BLaER1 (cell line): Measurements from ENCODE around the gene MEGF11.

Experiments
- H3K27ac ChIP-seq: shearing (Covaris generic); formaldehyde crosslinking; 2 replicates; pipeline ENCODE4 v1.8.1; 2022
- H3K27me3 ChIP-seq: shearing (Covaris generic); formaldehyde crosslinking; 2 replicates; pipeline ENCODE4 v1.8.1; 2022
- H3K36me3 ChIP-seq: shearing (Covaris generic); formaldehyde crosslinking; 2 replicates; pipeline ENCODE4 v1.8.1; 2022
- H3K4me1 ChIP-seq: shearing (Covaris generic); formaldehyde crosslinking; 2 replicates; pipeline ENCODE4 v1.8.1; 2022
- H3K4me2 ChIP-seq: shearing (Covaris generic); formaldehyde crosslinking; 2 replicates; pipeline ENCODE4 v1.8.1; 2022
- H3K4me3 ChIP-seq: shearing (Covaris generic); formaldehyde crosslinking; 2 replicates; pipeline ENCODE4 v1.8.1; 2022
- H3K9ac ChIP-seq: shearing (Covaris generic); formaldehyde crosslinking; 2 replicates; pipeline ENCODE4 v1.8.1; 2022
- H3K9me3 ChIP-seq: shearing (Covaris generic); formaldehyde crosslinking; 2 replicates; pipeline ENCODE4 v1.8.1; 2022
- H4K20me1 ChIP-seq: shearing (Covaris generic); formaldehyde crosslinking; 2 replicates; pipeline ENCODE4 v1.8.1; 2022
- Cebpa-rat ChIP-seq: shearing (Covaris generic); IDR thresholded peaks from 2 replicates; pipeline ENCODE4 v1.8.1; 2022

MEGF11 gene

DNA sequence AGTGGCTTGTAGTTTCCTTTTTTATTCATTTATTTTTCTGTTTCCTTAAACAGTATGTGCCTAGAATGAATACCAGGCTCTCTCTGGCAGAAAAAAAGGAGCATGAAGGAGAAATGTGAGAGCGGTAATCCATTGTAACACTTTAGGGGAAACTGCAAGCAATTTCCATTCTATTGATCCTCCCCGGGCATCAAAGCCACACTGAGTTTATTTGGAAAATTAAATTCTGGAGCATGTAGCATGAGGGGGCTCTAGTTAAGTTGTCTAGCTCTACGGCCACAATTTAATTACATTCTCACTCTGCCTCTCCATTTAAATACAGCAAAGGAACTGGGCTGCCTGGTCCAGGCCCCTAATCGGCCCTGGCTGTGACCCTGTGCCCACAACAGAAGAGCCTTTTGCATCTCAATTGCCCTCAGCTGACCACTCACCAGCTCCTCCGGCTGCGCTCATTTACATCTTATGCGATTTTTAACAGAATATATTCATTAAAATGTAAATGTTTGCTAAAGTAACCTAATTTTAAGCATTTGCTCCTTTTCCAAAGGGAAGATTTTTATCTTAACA, 72.9 kb downstream of the MEGF11 start:
- peak overlapping the region; percentile 52 for H3K4me2 ChIP-seq
- TF ChIP-seq Cebpa-rat = no peak
- no peak overlapping the region for H3K4me3 ChIP-seq
- H3K9ac ChIP-seq = no peak overlapping the region
- peaks cover 40% of the 10 kb centered on the region for H3K4me1 ChIP-seq
- H4K20me1 ChIP-seq = no peaks in the 10 kb centered on the region
- H3K36me3 ChIP-seq = no peaks in the 10 kb centered on the region
- no peak overlapping the region for H3K27ac ChIP-seq
- H3K9me3 ChIP-seq = no peaks in the 10 kb centered on the region
- no peaks in the 10 kb centered on the region for H3K27me3 ChIP-seq

DNA sequence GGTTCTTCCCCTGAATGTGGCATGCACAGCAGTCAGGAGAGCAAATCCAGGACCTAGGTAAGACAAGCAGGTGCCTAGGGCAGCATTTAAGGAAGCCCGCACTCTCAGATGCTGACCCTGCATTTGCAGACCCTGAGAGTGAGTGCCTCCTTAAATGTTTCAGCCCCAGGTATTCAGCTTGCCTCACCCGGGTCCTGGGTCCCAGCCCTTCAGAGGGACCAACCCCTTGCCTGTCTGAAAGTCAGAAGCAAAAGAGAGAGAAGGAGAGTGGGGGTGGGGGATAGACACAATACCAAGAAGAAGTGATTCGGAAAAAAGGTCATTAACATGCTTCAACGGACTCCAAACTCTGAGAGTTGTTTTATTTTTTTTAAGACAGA, 75.0 kb downstream of the MEGF11 start:
- Histone ChIP-seq H3K27me3 (no peaks in the 10 kb centered on the region), H3K36me3 (no peaks in the 10 kb centered on the region), H3K27ac (no peak overlapping the region), H3K4me2 (peak overlapping the region; percentile 39), H3K4me3 (no peak overlapping the region), H3K4me1 (peaks cover 40% of the 10 kb centered on the region), H4K20me1 (no peaks in the 10 kb centered on the region), H3K9me3 (no peaks in the 10 kb centered on the region), H3K9ac (no peak overlapping the region)
- TF ChIP-seq Cebpa-rat = no peak

DNA sequence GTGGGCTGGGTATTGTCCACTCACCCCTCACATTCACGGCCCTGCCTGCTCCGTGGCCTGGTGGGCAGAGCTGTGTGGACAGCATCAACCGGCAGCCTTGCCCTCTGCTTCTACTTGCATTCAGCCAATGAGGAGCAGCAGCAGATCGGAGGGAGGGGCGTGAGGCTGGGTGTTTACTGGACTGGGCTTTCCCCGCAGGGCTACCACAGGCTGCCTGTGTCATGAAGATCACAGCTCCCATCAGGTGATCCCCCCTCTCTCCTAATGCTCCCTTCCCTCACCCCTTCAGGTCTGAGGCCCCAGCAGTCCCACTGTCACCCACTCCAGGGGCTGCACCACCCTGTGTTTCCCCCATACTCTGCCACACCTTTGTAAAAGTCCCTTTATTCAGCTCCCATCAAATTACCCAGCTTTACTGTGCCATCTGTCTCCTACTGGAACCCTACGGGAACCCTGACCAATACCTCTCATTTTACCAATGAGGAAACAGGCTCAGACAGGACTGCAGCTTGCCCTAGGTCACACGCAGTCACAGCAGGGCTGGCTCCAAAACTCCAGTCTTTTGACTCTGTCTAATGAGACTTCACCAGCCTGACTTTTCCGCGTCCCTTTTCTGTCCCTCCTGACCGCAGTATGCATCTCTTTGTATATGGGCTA, 81.1 kb downstream of the MEGF11 start:
- no peak for TF ChIP-seq Cebpa-rat
- Histone ChIP-seq H3K4me1 (peaks cover 30% of the 10 kb centered on the region), H3K36me3 (no peaks in the 10 kb centered on the region), H3K9ac (no peak overlapping the region), H3K9me3 (no peaks in the 10 kb centered on the region), H4K20me1 (no peaks in the 10 kb centered on the region), H3K4me2 (no peak overlapping the region), H3K27ac (no peak overlapping the region), H3K27me3 (no peaks in the 10 kb centered on the region), H3K4me3 (no peak overlapping the region)

DNA sequence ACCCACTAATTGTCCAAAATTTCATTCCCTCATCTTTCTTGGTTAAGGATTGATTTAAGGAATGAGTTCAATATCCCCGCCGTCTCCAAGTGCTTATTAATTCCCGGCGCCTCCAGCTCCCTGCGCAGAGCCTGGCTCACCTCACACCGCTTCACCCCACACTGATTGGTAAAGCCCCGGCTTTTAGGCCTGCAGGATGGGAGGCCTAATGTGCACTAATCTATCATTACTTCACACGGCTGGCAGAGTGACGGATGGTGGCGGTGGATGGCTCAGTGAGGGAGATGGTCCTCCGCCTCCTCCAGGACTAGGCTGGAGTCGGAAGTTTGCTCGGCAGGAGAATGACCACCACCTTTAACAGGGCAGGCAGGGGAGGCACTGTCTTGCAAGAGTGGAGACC, 81.7 kb downstream of the MEGF11 start:
- no peaks in the 10 kb centered on the region for H3K36me3 ChIP-seq
- no peak for TF ChIP-seq Cebpa-rat
- no peaks in the 10 kb centered on the region for H3K9me3 ChIP-seq
- H3K4me3 ChIP-seq = no peak overlapping the region
- H3K9ac ChIP-seq = no peak overlapping the region
- H4K20me1 ChIP-seq = no peaks in the 10 kb centered on the region
- H3K27ac ChIP-seq = no peak overlapping the region
- H3K4me1 ChIP-seq = peaks cover 30% of the 10 kb centered on the region
- H3K4me2 ChIP-seq = no peak overlapping the region
- H3K27me3 ChIP-seq = no peaks in the 10 kb centered on the region

DNA sequence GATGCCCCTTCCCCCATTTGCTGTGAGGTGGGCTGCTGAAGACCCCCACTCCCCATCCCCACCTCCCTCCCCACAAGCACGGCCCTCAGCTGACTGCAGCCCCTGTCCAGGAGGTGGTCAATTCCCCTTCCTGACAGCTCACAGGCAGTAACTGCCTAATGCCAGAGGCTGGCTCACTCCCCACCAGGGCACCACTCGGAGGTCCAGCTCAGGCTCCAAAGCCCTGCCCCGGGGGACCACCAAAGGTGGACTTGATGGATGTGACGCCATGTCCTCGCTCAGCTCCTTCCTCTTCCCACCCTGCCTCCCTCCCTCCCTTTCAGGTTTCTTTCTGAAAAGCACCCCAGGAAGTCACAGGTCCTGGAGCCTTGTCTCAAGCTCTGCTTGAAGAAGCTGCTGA, 82.8 kb downstream of the MEGF11 start:
- H3K4me2 ChIP-seq = no peak overlapping the region
- peaks cover 36% of the 10 kb centered on the region for H3K4me1 ChIP-seq
- H4K20me1 ChIP-seq = no peaks in the 10 kb centered on the region
- H3K9me3 ChIP-seq = no peaks in the 10 kb centered on the region
- no peak overlapping the region for H3K4me3 ChIP-seq
- no peak for TF ChIP-seq Cebpa-rat
- no peak overlapping the region for H3K27ac ChIP-seq
- no peaks in the 10 kb centered on the region for H3K36me3 ChIP-seq
- H3K27me3 ChIP-seq = no peaks in the 10 kb centered on the region
- no peak overlapping the region for H3K9ac ChIP-seq

DNA sequence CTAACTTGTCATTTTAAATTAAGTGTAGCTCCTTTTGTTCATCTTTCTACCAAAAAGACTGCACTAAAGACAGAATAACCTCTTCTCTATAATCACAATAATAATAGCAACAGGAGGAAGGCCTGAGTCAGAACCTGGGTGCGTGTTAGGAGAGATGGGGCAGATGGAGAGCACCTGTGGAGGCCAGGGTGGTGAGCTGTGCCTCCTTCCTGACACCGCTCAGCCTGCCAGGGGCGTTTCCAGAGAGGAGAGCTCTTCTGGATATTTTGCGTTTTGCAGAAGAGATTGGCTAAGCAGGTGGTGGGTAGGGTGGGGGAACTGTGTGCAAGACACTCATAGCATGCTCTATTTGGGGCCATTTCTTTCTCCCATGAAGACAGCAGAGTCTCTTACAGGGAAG, 83.5 kb downstream of the MEGF11 start:
- no peak overlapping the region for H3K9ac ChIP-seq
- H3K27ac ChIP-seq = no peak overlapping the region; the same call in 1 of the 2 replicates
- no peak overlapping the region for H3K4me3 ChIP-seq
- H3K4me2 ChIP-seq = peak overlapping the region; percentile 85
- H3K27me3 ChIP-seq = no peaks in the 10 kb centered on the region
- H3K9me3 ChIP-seq = no peaks in the 10 kb centered on the region
- TF ChIP-seq Cebpa-rat = no peak
- no peaks in the 10 kb centered on the region for H3K36me3 ChIP-seq
- no peaks in the 10 kb centered on the region for H4K20me1 ChIP-seq
- peaks cover 43% of the 10 kb centered on the region for H3K4me1 ChIP-seq

DNA sequence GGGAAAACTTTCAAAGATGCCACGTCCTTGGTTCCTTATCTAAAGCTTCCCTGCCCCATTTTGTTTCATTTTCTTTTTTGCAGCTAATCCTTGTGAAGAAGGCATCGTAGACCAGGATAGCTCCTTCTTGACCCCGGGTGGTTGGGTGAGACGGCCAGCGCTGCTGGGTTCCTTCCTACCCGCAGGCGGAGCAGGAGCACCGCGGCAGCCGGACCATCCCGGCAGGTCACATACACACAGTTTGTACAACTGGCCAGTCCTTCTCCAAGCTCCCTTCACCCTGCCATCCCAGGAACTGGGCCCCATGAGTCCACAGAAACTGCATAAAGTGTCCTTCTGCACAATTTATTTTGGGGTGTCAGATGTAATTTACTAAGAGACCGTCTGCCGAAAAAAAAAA, 83.9 kb downstream of the MEGF11 start:
- Histone ChIP-seq H3K9ac (no peak overlapping the region), H3K27me3 (no peaks in the 10 kb centered on the region), H3K4me1 (peaks cover 45% of the 10 kb centered on the region), H3K4me3 (0 out of 2 replicates have a peak overlapping the region, but pooled peaks have one; percentile 28), H4K20me1 (no peaks in the 10 kb centered on the region), H3K9me3 (no peaks in the 10 kb centered on the region), H3K27ac (peak overlapping the region; percentile 62), H3K4me2 (peak overlapping the region; percentile 85), H3K36me3 (no peaks in the 10 kb centered on the region)
- TF ChIP-seq Cebpa-rat = no peak

DNA sequence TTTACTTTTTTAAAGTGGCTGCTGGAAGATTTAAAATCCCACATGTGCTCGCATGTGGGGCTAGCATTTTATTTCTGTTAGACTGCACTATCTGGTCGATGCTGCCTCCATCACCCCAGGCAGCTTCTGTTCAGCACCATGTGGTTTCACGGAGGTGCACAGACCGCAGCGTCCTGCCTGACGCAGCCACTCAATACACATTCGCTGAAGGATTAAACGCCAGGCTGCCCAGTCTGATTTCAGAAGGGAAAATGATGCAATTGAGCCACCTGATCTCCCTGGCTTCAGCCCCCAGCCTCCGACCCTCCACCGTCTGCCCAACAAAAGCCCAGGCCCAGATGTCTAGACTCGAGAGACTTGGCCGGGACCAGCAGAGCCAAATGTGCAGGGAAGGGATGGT, 84.5 kb downstream of the MEGF11 start:
- H3K4me3 ChIP-seq = peak overlapping the region; percentile 28; the same call in 1 of the 2 replicates
- peak overlapping the region; percentile 85 for H3K4me2 ChIP-seq
- H3K9me3 ChIP-seq = no peaks in the 10 kb centered on the region
- H3K9ac ChIP-seq = no peak overlapping the region
- no peaks in the 10 kb centered on the region for H4K20me1 ChIP-seq
- peaks cover 45% of the 10 kb centered on the region for H3K4me1 ChIP-seq
- peak overlapping the region; percentile 62 for H3K27ac ChIP-seq
- H3K36me3 ChIP-seq = no peaks in the 10 kb centered on the region
- TF ChIP-seq Cebpa-rat = peak; percentile 86
- no peaks in the 10 kb centered on the region for H3K27me3 ChIP-seq

DNA sequence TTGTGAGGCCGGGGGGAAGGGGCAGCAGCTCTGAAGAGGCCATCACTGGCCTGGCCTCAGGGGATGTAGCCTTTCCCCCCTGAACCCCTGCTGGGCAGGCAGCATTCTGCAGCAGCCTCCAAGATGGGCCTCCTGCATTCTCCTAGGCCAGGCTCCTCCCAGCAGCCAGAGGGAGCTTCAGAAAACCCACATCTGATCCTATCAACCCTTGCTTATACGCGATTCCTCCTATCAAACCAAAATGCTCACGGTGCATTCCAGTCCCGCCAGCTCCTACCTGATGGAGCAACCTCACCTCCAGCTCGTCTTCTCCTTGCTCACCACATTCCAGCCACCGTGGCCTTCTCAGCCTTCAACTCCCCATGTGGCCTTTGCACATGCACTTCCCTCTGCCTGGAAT, 85.7 kb downstream of the MEGF11 start:
- Histone ChIP-seq H3K27me3 (no peaks in the 10 kb centered on the region), H3K27ac (no peak overlapping the region), H3K36me3 (no peaks in the 10 kb centered on the region), H3K4me1 (peaks cover 45% of the 10 kb centered on the region), H3K4me3 (no peak overlapping the region), H4K20me1 (no peaks in the 10 kb centered on the region), H3K9ac (no peak overlapping the region), H3K4me2 (0 out of 2 replicates have a peak overlapping the region, but pooled peaks have one; percentile 85), H3K9me3 (no peaks in the 10 kb centered on the region)
- TF ChIP-seq Cebpa-rat = no peak

DNA sequence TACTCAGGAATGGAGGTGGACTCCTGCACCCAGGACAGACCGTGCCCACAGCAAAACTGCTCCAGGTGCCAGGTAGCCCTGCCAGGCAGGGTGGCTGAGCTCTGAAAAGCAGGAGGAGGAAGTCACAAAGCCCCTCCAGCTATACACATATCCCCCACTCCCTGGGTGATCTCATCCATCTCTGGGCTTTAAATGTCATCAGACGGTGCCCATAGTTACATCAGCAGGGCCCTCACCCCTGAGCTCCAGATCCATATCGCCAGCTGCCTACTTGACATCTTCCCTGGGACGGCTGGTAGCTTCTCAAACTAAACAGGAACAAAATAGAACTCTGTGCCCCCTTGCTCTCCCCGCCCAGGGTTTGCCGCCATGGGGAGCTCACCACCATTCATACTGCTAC, 87.7 kb downstream of the MEGF11 start:
- no peaks in the 10 kb centered on the region for H3K36me3 ChIP-seq
- H4K20me1 ChIP-seq = no peaks in the 10 kb centered on the region
- no peaks in the 10 kb centered on the region for H3K9me3 ChIP-seq
- H3K9ac ChIP-seq = no peak overlapping the region
- no peak overlapping the region for H3K4me3 ChIP-seq
- peaks cover 54% of the 10 kb centered on the region for H3K4me1 ChIP-seq
- H3K27me3 ChIP-seq = no peaks in the 10 kb centered on the region
- H3K27ac ChIP-seq = 0 out of 2 replicates have a peak overlapping the region, but pooled peaks have one; percentile 33
- peak overlapping the region; percentile 45 for H3K4me2 ChIP-seq
- TF ChIP-seq Cebpa-rat = no peak
